Subcutaneous adipose tissue (tissue), 4 donors: ENCODE results near the gene DFFA. TPM values are rescaled to one million over a fixed set of nuclear protein-coding genes. Genes with fewer than 3 reads are reported as not detected.

ENCODE experiments used
- total RNA-seq, 4 donors: library from RNA; depleted of rRNA; stranded (reverse); fragments of >200 nt; gene quantifications; one replicate each; pipeline ENCODE4 v1.1.0, GENCODE V29; 2016
- TF ChIP-seq, protein P1 (sequence below): fragments of 450-650 bp; IDR thresholded peaks from one replicate; pipeline ENCODE4 v1.5.1; 2016; ENCODE audit warnings: low read depth, mild to moderate bottlenecking, control low read depth, antibody characterized with exemption, moderate library complexity

The DFFA gene
- total RNA-seq, 4 donors from 2014 or later: 15.2 to 18.3 (median 15.4) TPM

GRCh38 chr1:10502206-10502605 lies 29.9 kb upstream of the DFFA start:
- TF ChIP-seq, protein P1, sequence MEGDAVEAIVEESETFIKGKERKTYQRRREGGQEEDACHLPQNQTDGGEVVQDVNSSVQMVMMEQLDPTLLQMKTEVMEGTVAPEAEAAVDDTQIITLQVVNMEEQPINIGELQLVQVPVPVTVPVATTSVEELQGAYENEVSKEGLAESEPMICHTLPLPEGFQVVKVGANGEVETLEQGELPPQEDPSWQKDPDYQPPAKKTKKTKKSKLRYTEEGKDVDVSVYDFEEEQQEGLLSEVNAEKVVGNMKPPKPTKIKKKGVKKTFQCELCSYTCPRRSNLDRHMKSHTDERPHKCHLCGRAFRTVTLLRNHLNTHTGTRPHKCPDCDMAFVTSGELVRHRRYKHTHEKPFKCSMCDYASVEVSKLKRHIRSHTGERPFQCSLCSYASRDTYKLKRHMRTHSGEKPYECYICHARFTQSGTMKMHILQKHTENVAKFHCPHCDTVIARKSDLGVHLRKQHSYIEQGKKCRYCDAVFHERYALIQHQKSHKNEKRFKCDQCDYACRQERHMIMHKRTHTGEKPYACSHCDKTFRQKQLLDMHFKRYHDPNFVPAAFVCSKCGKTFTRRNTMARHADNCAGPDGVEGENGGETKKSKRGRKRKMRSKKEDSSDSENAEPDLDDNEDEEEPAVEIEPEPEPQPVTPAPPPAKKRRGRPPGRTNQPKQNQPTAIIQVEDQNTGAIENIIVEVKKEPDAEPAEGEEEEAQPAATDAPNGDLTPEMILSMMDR: no peak

DNA sequence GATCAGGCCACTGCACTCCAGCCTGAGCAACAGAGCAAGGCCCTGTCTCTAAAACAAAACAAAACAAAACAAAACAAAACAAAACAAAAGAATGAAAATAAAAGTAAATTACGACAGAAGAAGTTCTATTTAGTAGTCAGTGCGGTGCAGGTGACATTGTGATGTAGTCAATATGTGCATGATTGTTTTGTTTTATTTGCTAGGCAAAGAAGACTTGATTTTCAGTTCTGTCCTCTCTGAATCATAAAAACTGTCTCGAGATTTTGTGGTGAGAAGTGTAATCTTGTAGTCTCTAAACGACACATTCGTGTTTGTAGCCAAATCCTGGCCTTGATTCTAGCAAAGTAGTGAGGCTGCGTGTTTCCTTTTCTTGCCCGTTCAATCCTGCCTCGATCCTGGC lies 25.9 kb upstream of the DFFA start:
- TF ChIP-seq, protein P1: no peak

DNA sequence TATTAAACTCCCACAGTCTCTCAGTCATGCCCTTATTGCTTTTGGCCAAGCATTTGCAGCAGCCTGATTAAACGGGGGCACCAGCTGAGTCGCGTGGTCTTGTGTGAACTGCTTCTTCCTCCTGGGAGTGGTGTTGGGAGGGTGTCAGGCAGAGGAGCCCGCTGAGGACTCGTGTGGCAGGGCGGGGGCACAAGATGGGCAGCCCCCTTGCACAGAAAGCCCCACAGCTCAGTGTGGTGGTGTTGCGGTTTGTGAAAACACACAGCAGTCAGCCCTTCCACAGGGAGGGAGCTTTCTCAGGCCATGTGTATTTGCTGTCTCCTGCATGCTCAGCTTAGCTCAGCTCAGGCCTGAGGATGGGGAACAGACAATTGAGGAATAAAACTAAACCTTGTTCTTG lies 24.8 kb upstream of the DFFA start:
- TF ChIP-seq, protein P1: no peak

DNA sequence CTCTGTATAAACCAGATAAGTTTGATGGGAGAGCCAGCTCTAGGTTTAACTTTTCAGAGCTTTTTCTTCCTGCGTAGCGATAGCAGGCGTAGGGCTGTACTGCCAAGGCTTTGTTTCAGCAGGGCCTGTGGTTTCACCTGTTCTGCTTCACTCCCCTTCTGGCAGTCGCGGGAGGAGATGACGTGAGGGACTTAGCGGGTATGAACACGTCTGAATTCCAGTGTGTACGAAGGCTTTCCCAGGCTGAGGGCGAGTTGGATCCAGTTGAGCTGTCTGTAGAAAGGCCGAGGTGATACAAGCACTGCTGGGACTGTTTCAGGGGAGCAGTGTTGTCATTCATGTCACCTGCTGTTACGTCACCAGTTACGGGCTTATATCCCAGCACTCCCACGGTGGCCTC lies 23.6 kb upstream of the DFFA start:
- TF ChIP-seq, protein P1: no peak

GRCh38 chr1:10495475-10495817 lies 23.1 kb upstream of the DFFA start:
- TF ChIP-seq, protein P1: no peak

- TF ChIP-seq, protein P1: no peak
These were observed 22.6 kb upstream of the DFFA start for GRCh38 chr1:10494754-10495474.

GRCh38 chr1:10494418-10494753 lies 22.1 kb upstream of the DFFA start:
- TF ChIP-seq, protein P1: no peak
